HG02840 (cell line): ENCODE results near the gene PIMREG.
"Not testable (repeated sequence)": the region's sequence is repeated elsewhere in the genome, so short reads cannot be mapped to it uniquely, and the experiment has no call there.

Experiments
- ATAC-seq: cut with Tn5 transposase; IDR thresholded peaks from one replicate; pipeline ENCODE4 v1.9.1; 2021; ENCODE audit warnings: mild to moderate bottlenecking, moderate library complexity, moderate number of reproducible peaks; ENCODE audit not compliant: unreplicated experiment, low FRiP score

The PIMREG gene

GRCh38 chr17:6476076-6476809 lies 32.0 kb downstream of the PIMREG start:
- no peak for ATAC-seq

- no peak for ATAC-seq
These were observed 32.5 kb downstream of the PIMREG start for GRCh38 chr17:6476810-6477179.

GRCh38 chr17:6477831-6478383 lies 33.7 kb downstream of the PIMREG start:
- no peak for ATAC-seq

GRCh38 chr17:6478486-6478885 lies 34.2 kb downstream of the PIMREG start:
- no peak for ATAC-seq

GRCh38 chr17:6479622-6480302 lies 35.5 kb downstream of the PIMREG start:
- ATAC-seq: no peak

GRCh38 chr17:6480303-6480675 lies 36.0 kb downstream of the PIMREG start:
- ATAC-seq: no peak

GRCh38 chr17:6482105-6482455 lies 37.8 kb downstream of the PIMREG start:
- ATAC-seq: no peak

- not testable (repeated sequence) for ATAC-seq
These were observed 38.5 kb downstream of the PIMREG start for GRCh38 chr17:6482796-6483195.

- no peak for ATAC-seq
These were observed 39.3 kb downstream of the PIMREG start for GRCh38 chr17:6483507-6483906.

- no peak for ATAC-seq
These were observed 41.6 kb downstream of the PIMREG start for GRCh38 chr17:6485646-6486412.

- ATAC-seq: no peak
These were observed 43.2 kb downstream of the PIMREG start for GRCh38 chr17:6487251-6488007.

- no peak for ATAC-seq
These were observed 43.8 kb downstream of the PIMREG start for GRCh38 chr17:6488008-6488539.

GRCh38 chr17:6489016-6489550 lies 44.8 kb downstream of the PIMREG start:
- ATAC-seq: no peak

- ATAC-seq: no peak
These were observed 46.9 kb downstream of the PIMREG start for GRCh38 chr17:6491071-6491700.

- ATAC-seq: no peak
These were observed 48.8 kb downstream of the PIMREG start for GRCh38 chr17:6492892-6493674.

GRCh38 chr17:6494239-6494941 lies 50.1 kb downstream of the PIMREG start:
- ATAC-seq: no peak

GRCh38 chr17:6495450-6496115 lies 51.3 kb downstream of the PIMREG start:
- no peak for ATAC-seq

GRCh38 chr17:6496116-6496481 lies 51.8 kb downstream of the PIMREG start:
- no peak for ATAC-seq
